AG20443 (cell line): ENCODE results near the gene ICE2.

ENCODE experiments used
- DNase-seq: peaks from one replicate; pipeline ENCODE4 v3.0.0; 2012; ENCODE audit warnings: low spot score, mixed read lengths

The ICE2 gene

GRCh38 chr15:60387321-60387720 is 91.6 kb downstream of the ICE2 start:
- DNase-seq: no peak

- DNase-seq: no peak
Observed at GRCh38 chr15:60386615-60387014, 92.3 kb downstream of the ICE2 start.

GRCh38 chr15:60385620-60386552 is 93.1 kb downstream of the ICE2 start:
- DNase-seq: no peak

- no peak for DNase-seq
Observed at GRCh38 chr15:60384526-60385126, 94.3 kb downstream of the ICE2 start.

GRCh38 chr15:60384053-60384452 is 94.9 kb downstream of the ICE2 start:
- no peak for DNase-seq

GRCh38 chr15:60382773-60383674 is 95.9 kb downstream of the ICE2 start:
- DNase-seq: no peak

- no peak for DNase-seq
Observed at GRCh38 chr15:60381148-60381788, 97.7 kb downstream of the ICE2 start.

- DNase-seq: peak; percentile 74
Observed at GRCh38 chr15:60379525-60380274, 99.2 kb downstream of the ICE2 start.

GRCh38 chr15:60379185-60379524 is 99.8 kb downstream of the ICE2 start:
- no peak for DNase-seq

- DNase-seq: no peak
Observed at GRCh38 chr15:60376677-60377095, 102.3 kb downstream of the ICE2 start.

- no peak for DNase-seq
Observed at GRCh38 chr15:60375306-60375705, 103.6 kb downstream of the ICE2 start.

GRCh38 chr15:60374628-60375081 is 104.3 kb downstream of the ICE2 start:
- DNase-seq: peak; percentile 69

GRCh38 chr15:60374209-60374608 is 104.7 kb downstream of the ICE2 start:
- no peak for DNase-seq

GRCh38 chr15:60373745-60374144 is 105.2 kb downstream of the ICE2 start:
- DNase-seq: no peak

GRCh38 chr15:60373327-60373726 is 105.6 kb downstream of the ICE2 start:
- DNase-seq: no peak

GRCh38 chr15:60372756-60373155 is 106.2 kb downstream of the ICE2 start:
- DNase-seq: no peak

- DNase-seq: no peak
Observed at GRCh38 chr15:60372227-60372626, 106.7 kb downstream of the ICE2 start.

- peak; percentile 90 for DNase-seq
Observed at GRCh38 chr15:60371175-60372051, 107.5 kb downstream of the ICE2 start.

GRCh38 chr15:60370869-60371136 is 108.1 kb downstream of the ICE2 start:
- DNase-seq: no peak

GRCh38 chr15:60370105-60370868 is 108.7 kb downstream of the ICE2 start:
- DNase-seq: no peak
